IMR-90 (cell line): ENCODE results near the gene OSBP2. TPM values are rescaled to one million over a fixed set of nuclear protein-coding genes. Genes with fewer than 3 reads are reported as not detected.

Experiments used
- ATAC-seq: fragments of 200-7000 bp; cut with Tn5 transposase; 2 replicates; pipeline ENCODE4 v1.9.1; 2020; ENCODE audit warnings: low read depth, mild to moderate bottlenecking, moderate library complexity
- BruUV-seq: library from RNA; stranded (reverse); fragments of 400-500 nt; replicated peaks from 2 replicates; lab custom pipeline; 2021; lab: Mats Ljungman, UMichigan
- CTCF ChIA-PET: fragments of 300-600 bp; formaldehyde crosslinking; extraction: SDS; loops from one replicate; lab custom pipeline; 2021; ENCODE audit warnings: antibody characterized with exemption; lab: Yijun Ruan, JAX
- POLR2A ChIA-PET: fragments of 300-600 bp; sonication (Branson Sonifier 250); formaldehyde crosslinking; loops from one replicate; lab custom pipeline; 2022; ENCODE audit warnings: antibody characterized with exemption; ENCODE audit not compliant: unreplicated experiment; lab: Charles Lee
- DNase-seq: peaks from one replicate; pipeline ENCODE4 v3.0.0; 2013
- H2AFZ ChIP-seq: replicated peaks from 2 replicates; pipeline ENCODE3; 2013; ENCODE audit warnings: low read length, mild to moderate bottlenecking; ENCODE audit not compliant: poor library complexity
- H2AK5ac ChIP-seq: 2 replicates; pipeline ENCODE4 v1.6.1; 2013; ENCODE audit warnings: low read depth, low read length, inconsistent platforms
- H2AK9ac ChIP-seq: replicated peaks from 2 replicates; pipeline ENCODE3; 2013; ENCODE audit warnings: mild to moderate bottlenecking, low read depth, low read length, moderate library complexity; ENCODE audit not compliant: poor library complexity
- H2BK120ac ChIP-seq: 2 replicates; pipeline ENCODE4 v1.6.1; 2013; ENCODE audit warnings: low read depth, low read length, inconsistent platforms
- H2BK15ac ChIP-seq: 3 replicates; pipeline ENCODE4 v1.6.1; 2013; ENCODE audit warnings: low read depth, low read length, inconsistent platforms
- H2BK20ac ChIP-seq: 2 replicates; pipeline ENCODE4 v1.6.1; 2013; ENCODE audit warnings: low read depth, mild to moderate bottlenecking, inconsistent platforms, low read length, moderate library complexity
- H2BK5ac ChIP-seq: 2 replicates; pipeline ENCODE4 v1.6.1; 2013; ENCODE audit warnings: mild to moderate bottlenecking, low read depth, low read length, inconsistent platforms; ENCODE audit not compliant: poor library complexity, severe bottlenecking
- H3K14ac ChIP-seq: replicated peaks from 2 replicates; pipeline ENCODE4 v1.6.1; 2013; ENCODE audit warnings: low read depth, low read length, inconsistent platforms
- H3K18ac ChIP-seq: 2 replicates; pipeline ENCODE4 v1.6.1; 2013; ENCODE audit warnings: low read depth, low read length, control low read depth
- H3K23ac ChIP-seq: 2 replicates; pipeline ENCODE4 v1.6.1; 2013; ENCODE audit warnings: low read depth, low read length, inconsistent platforms
- H3K27ac ChIP-seq: 2 replicates; pipeline ENCODE4 v1.5.1; 2013; ENCODE audit warnings: mild to moderate bottlenecking, control low read depth, low read length; ENCODE audit not compliant: insufficient read depth
- H3K27me3 ChIP-seq: 2 replicates; pipeline ENCODE4 v1.6.1; 2013; ENCODE audit warnings: low read length; ENCODE audit not compliant: control insufficient read depth, insufficient read depth
- H3K36me3 ChIP-seq: 2 replicates; pipeline ENCODE4 v1.6.1; 2013; ENCODE audit warnings: low read length, mixed read lengths; ENCODE audit not compliant: control insufficient read depth, insufficient read depth
- H3K4ac ChIP-seq: 2 replicates; pipeline ENCODE4 v1.6.1; 2013; ENCODE audit warnings: low read depth, low read length, inconsistent platforms
- H3K4me1 ChIP-seq: 2 replicates; pipeline ENCODE4 v1.6.1; 2013; ENCODE audit warnings: low read length, mixed read lengths; ENCODE audit not compliant: control insufficient read depth, insufficient read depth
- H3K4me2 ChIP-seq: 2 replicates; pipeline ENCODE4 v1.6.1; 2013; ENCODE audit warnings: low read depth, mild to moderate bottlenecking, control low read depth, low read length, moderate library complexity
- H3K4me3 ChIP-seq: 2 replicates; pipeline ENCODE4 v1.5.1; 2013; ENCODE audit warnings: low read depth, mild to moderate bottlenecking, control low read depth, low read length, moderate library complexity; ENCODE audit not compliant: insufficient read depth
- H3K56ac ChIP-seq: 2 replicates; pipeline ENCODE4 v1.6.1; 2013; ENCODE audit warnings: low read length, inconsistent platforms; ENCODE audit not compliant: insufficient read depth; ENCODE audit errors: extremely low read depth
- H3K79me1 ChIP-seq, 2 experiments: 2 replicates each; pipeline ENCODE4 v1.6.1; 2013; ENCODE audit warnings: low read length in 2 of 2, inconsistent platforms in 1 of 2, low read depth in 1 of 2
- H3K9ac ChIP-seq: 2 replicates; pipeline ENCODE4 v1.6.1; 2013; ENCODE audit warnings: low read depth, low read length, control low read depth
- H3K9me1 ChIP-seq: 2 replicates; pipeline ENCODE4 v1.6.1; 2013; ENCODE audit warnings: low read length, inconsistent platforms; ENCODE audit not compliant: insufficient read depth
- H3K9me3 ChIP-seq: 2 replicates; pipeline ENCODE4 v1.6.1; 2013; ENCODE audit warnings: low read length; ENCODE audit not compliant: control insufficient read depth, insufficient read depth
- H4K20me1 ChIP-seq: 2 replicates; pipeline ENCODE4 v1.6.1; 2013; ENCODE audit warnings: low read length, inconsistent platforms; ENCODE audit not compliant: insufficient read depth
- H4K5ac ChIP-seq: 2 replicates; pipeline ENCODE4 v1.6.1; 2013; ENCODE audit warnings: mild to moderate bottlenecking, low read depth, low read length, control low read depth
- H4K8ac ChIP-seq, 2 experiments: 2 replicates each; pipeline ENCODE4 v1.6.1; 2013; ENCODE audit warnings: low read depth in 2 of 2, low read length in 2 of 2, control low read depth in 1 of 2, inconsistent platforms in 1 of 2
- H4K91ac ChIP-seq: 2 replicates; pipeline ENCODE4 v1.6.1; 2013; ENCODE audit warnings: low read depth, low read length, inconsistent platforms; ENCODE audit not compliant: insufficient read depth
- CTCF ChIP-seq: conservative IDR thresholded peaks from 2 replicates; pipeline ENCODE4 v1.5.1; 2012; ENCODE audit warnings: mild to moderate bottlenecking, low read depth, low read length, improper control_type of control experiment
- MXI1 ChIP-seq: IDR thresholded peaks from 2 replicates; pipeline ENCODE4 v1.6.1; 2012; ENCODE audit warnings: low read depth, mild to moderate bottlenecking, low read length, moderate library complexity, borderline replicate concordance
- USF2 ChIP-seq: fragments of 150-350 bp; IDR thresholded peaks from 2 replicates; pipeline ENCODE4 v1.6.1; 2017; ENCODE audit warnings: mild to moderate bottlenecking, antibody characterized with exemption, low read length, low read depth
- WGBS, 2 experiments: methylation state at CpG; one replicate each; pipeline versions ENCODE4 v1.1.5 to v1.1.7; 2013; ENCODE audit warnings: missing lambda C conversion rate in 2 of 2; ENCODE audit not compliant: insufficient read length in 1 of 2; ENCODE audit errors: extremely low coverage in 2 of 2; 5-methylcytosine and 5-hydroxymethylcytosine counted together
- dilution Hi-C: fragments of 300-500 bp; cut with HindIII; formaldehyde crosslinking; loops from one replicate; pipeline ENCODE4 v1.14.3; 2018; ENCODE audit warnings: low sequenced_read_pairs; ENCODE audit not compliant: unreplicated experiment
- in situ Hi-C: fragments of 300-500 bp; cut with MboI; formaldehyde crosslinking; loops from 3 replicates; pipeline ENCODE4 v1.14.3; 2019; ENCODE audit warnings: low sequenced_read_pairs, inconsistent platforms, mixed read lengths
- intact Hi-C: fragments of 100-400 bp; cut with micrococcal nuclease; formaldehyde crosslinking; loops from 2 replicates; pipeline ENCODE4 v1.10.0; 2022
- polyA plus RNA-seq, 3 experiments: library from polyadenylated mRNA; depleted of rRNA; stranded (reverse); fragments of >200 nt; gene quantifications; 2 replicates each; pipeline ENCODE4 v1.2.3, GENCODE V29; 2012; ENCODE audit warnings: low replicate concordance in 1 of 3
- total RNA-seq: library from RNA; depleted of rRNA; stranded (reverse); fragments of >200 nt; gene quantifications from 2 replicates; pipeline ENCODE4 v1.2.3, GENCODE V29; 2012

Gene OSBP2
- total and polyA plus RNA-seq, 2 of the 4 experiments (the other 2 are of a cell fraction), result 1.8 to 2.2 TPM

GRCh38 chr22:30717952-30718351, 23.3 kb downstream of the OSBP2 start:
- DNase-seq (no peak), ATAC-seq (peak; percentile 50)
- H2AK5ac ChIP-seq, result peak overlapping the region; percentile 93
- H2AFZ ChIP-seq, result peak overlapping the region; percentile 73
- no peak overlapping the region for H3K9ac ChIP-seq
- H2BK120ac ChIP-seq, result peak overlapping the region; percentile 85
- H3K4me2 ChIP-seq, result peak overlapping the region; percentile 9; the same call in 1 of the 2 replicates
- H4K8ac ChIP-seq, result peak overlapping the region; percentile 15 to 79
- no peaks in the 10 kb centered on the region for H3K79me1 ChIP-seq
- peak overlapping the region; percentile 93; the same call in 2 of the 3 replicates for H2BK15ac ChIP-seq
- peak overlapping the region; percentile 74 for H3K4ac ChIP-seq
- ChIA-PET POLR2A (no interaction called here), CTCF (no interaction called here)
- no peaks in the 10 kb centered on the region for H3K36me3 ChIP-seq
- intact Hi-C loops, result no loop called here
- H3K27me3 ChIP-seq, result no peaks in the 10 kb centered on the region
- TF ChIP-seq MXI1, result no peak
- no peak for TF ChIP-seq CTCF
- TF ChIP-seq USF2, result peak; percentile 58; the same call in 1 of the 2 replicates
- H3K9me1 ChIP-seq, result peaks cover 9% of the 10 kb centered on the region
- no TSS peak for BruUV-seq
- H2AK9ac ChIP-seq, result peak overlapping the region; percentile 70
- peak overlapping the region; percentile 72 for H4K91ac ChIP-seq
- peak overlapping the region; percentile 23; the same call in 1 of the 2 replicates for H4K5ac ChIP-seq
- H3K9me3 ChIP-seq, result no peaks in the 10 kb centered on the region
- peak overlapping the region; percentile 86 for H2BK20ac ChIP-seq
- H3K4me1 ChIP-seq, result peaks cover 6% of the 10 kb centered on the region
- H3K27ac ChIP-seq, result peak overlapping the region; percentile 44; the same call in 1 of the 2 replicates
- H3K56ac ChIP-seq, result peak overlapping the region; percentile 36
- no CpG with 5 or more reads among the region's 3 CpGs for WGBS, 2 experiments
- H3K23ac ChIP-seq, result peak overlapping the region; percentile 49; the same call in 1 of the 2 replicates
- peak overlapping the region; percentile 64 for H2BK5ac ChIP-seq
- in situ Hi-C loops, result no loop called here
- peak overlapping the region; percentile 79 for H3K14ac ChIP-seq
- peak overlapping the region; percentile 56; the same call in 1 of the 2 replicates for H3K18ac ChIP-seq
- dilution Hi-C loops, result no loop called here
- no peaks in the 10 kb centered on the region for H4K20me1 ChIP-seq
- no peak overlapping the region for H3K4me3 ChIP-seq
